Esophagus squamous epithelium (tissue), 4 donors: Measurements from ENCODE around the gene NCOA7.
"Not testable (repeated sequence)": the region's sequence is repeated elsewhere in the genome, so short reads cannot be mapped to it uniquely, and the experiment has no call there.

ENCODE experiments used
- POLR2A ChIP-seq, 4 donors: fragments of 450-650 bp; IDR thresholded peaks; one replicate each; pipeline ENCODE4 v1.6.1; 2017; ENCODE audit warnings: antibody characterized with exemption in 4 of 4, mild to moderate bottlenecking in 4 of 4, moderate library complexity in 3 of 4
- TF ChIP-seq, protein P1 (sequence below), 6 experiments: fragments of 450-650 bp in 4 of 6; fragments of 200-600 bp in 2 of 6; sonication (generic) in 2 of 6; IDR thresholded peaks; one replicate each; pipeline ENCODE4 v1.5.1; 2016 to 2019; ENCODE audit warnings: antibody characterized with exemption in 6 of 6, mild to moderate bottlenecking in 4 of 6, moderate library complexity in 4 of 6

DNA sequence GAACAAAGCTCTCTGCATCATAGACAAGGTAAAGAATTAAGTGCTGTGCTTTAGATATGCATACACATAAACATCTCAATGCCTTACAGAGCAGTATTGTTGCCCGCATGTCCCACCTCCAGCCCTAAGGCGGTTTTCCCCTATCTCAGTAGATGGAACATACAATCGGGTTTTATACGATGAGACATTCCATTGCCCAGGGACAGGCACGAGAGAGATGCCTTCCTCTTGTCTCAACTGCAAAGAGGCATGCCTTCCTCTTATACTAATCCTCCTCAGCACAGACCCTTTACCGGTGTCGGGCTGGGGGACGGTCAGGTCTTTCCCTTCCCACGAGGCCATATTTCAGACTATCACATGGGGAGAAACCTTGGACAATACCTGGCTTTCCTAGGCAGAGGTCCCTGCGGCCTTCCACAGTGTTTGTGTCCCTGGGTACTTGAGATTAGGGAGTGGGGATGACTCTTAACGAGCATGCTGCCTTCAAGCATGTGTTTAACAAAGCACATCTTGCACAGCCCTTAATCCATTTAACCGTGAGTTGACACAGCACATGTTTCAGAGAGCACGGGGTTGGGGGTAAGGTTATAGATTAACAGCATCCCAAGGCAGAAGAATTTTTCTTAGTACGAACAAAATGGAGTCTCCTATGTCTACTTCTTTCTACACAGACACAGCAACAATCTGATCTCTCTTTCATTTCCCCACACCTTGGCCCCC lies 14.5 kb upstream of the NCOA7 start:
- not testable (repeated sequence) for TF ChIP-seq POLR2A (IDR thresholded peaks at IDR 0.05)
- TF ChIP-seq, protein P1, sequence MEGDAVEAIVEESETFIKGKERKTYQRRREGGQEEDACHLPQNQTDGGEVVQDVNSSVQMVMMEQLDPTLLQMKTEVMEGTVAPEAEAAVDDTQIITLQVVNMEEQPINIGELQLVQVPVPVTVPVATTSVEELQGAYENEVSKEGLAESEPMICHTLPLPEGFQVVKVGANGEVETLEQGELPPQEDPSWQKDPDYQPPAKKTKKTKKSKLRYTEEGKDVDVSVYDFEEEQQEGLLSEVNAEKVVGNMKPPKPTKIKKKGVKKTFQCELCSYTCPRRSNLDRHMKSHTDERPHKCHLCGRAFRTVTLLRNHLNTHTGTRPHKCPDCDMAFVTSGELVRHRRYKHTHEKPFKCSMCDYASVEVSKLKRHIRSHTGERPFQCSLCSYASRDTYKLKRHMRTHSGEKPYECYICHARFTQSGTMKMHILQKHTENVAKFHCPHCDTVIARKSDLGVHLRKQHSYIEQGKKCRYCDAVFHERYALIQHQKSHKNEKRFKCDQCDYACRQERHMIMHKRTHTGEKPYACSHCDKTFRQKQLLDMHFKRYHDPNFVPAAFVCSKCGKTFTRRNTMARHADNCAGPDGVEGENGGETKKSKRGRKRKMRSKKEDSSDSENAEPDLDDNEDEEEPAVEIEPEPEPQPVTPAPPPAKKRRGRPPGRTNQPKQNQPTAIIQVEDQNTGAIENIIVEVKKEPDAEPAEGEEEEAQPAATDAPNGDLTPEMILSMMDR (IDR thresholded peaks at IDR 0.05) = not testable (repeated sequence)
